H1 (cell line): ENCODE measurements around the gene MPPE1. TPM values are rescaled to one million over a fixed set of nuclear protein-coding genes. Genes with fewer than 3 reads are reported as not detected.

ENCODE experiments used
- CTCF ChIA-PET: fragments of 300-600 bp; sonication (Branson Sonifier 250); formaldehyde crosslinking; loops from one replicate; lab custom pipeline; 2021; ENCODE audit not compliant: partially characterized antibody; lab: Charles Lee
- POLR2A ChIA-PET: fragments of 300-600 bp; sonication (Branson Sonifier 250); formaldehyde crosslinking; loops from one replicate; lab custom pipeline; 2021; ENCODE audit warnings: inconsistent platforms; ENCODE audit not compliant: partially characterized antibody; lab: Charles Lee
- DNase-seq, 2 experiments: peaks; one replicate each; pipeline versions ENCODE4 v3.0.0 to v3.0.0-alpha.2; 2010 to 2022; ENCODE audit warnings: low spot score in 2 of 2, low read depth in 1 of 2, mixed read lengths in 1 of 2
- FAIRE-seq: peaks from 2 replicates; lab custom pipeline; 2011; peaks lifted over from hg19 to GRCh38; lab: Jason Lieb, UNC
- H2AFZ ChIP-seq: 2 replicates; pipeline ENCODE4 v1.8.1; 2012; ENCODE audit warnings: low read length, inconsistent platforms
- H2AK5ac ChIP-seq: 2 replicates; pipeline ENCODE4 v1.6.1; 2013; ENCODE audit warnings: low read depth, low read length
- H2BK120ac ChIP-seq: replicated peaks from 2 replicates; pipeline ENCODE3; 2013; ENCODE audit warnings: low read depth, low read length, inconsistent platforms
- H2BK12ac ChIP-seq: 2 replicates; pipeline ENCODE4 v1.6.1; 2013; ENCODE audit warnings: low read depth, low read length
- H2BK15ac ChIP-seq: 2 replicates; pipeline ENCODE4 v1.6.1; 2013; ENCODE audit warnings: low read length
- H2BK20ac ChIP-seq: 2 replicates; pipeline ENCODE4 v1.6.1; 2013; ENCODE audit warnings: low read length
- H2BK5ac ChIP-seq: 2 replicates; pipeline ENCODE4 v1.6.1; 2013; ENCODE audit warnings: low read depth, low read length
- H3K14ac ChIP-seq: 2 replicates; pipeline ENCODE4 v1.6.1; 2013; ENCODE audit warnings: inconsistent platforms; ENCODE audit not compliant: insufficient read length
- H3K18ac ChIP-seq: 2 replicates; pipeline ENCODE4 v1.6.1; 2013; ENCODE audit warnings: low read length; ENCODE audit errors: extremely low read depth
- H3K23ac ChIP-seq: 2 replicates; pipeline ENCODE4 v1.6.1; 2013; ENCODE audit warnings: inconsistent platforms; ENCODE audit not compliant: insufficient read length
- H3K23me2 ChIP-seq: 2 replicates; pipeline ENCODE4 v1.6.1; 2013; ENCODE audit warnings: low read depth, low read length
- H3K27ac ChIP-seq: 2 replicates; pipeline ENCODE4 v1.6.1; 2011; ENCODE audit warnings: low read depth, low read length, inconsistent platforms
- H3K27me3 ChIP-seq, 4 experiments: replicated peaks in 1 of 4; 1 replicate in 1 of 4; 2 replicates in 3 of 4; pipeline versions ENCODE4 v1.6.1 to v1.8.1; 2011 to 2013; ENCODE audit warnings: low read length in 3 of 4, mild to moderate bottlenecking in 3 of 4, inconsistent platforms in 2 of 4, mixed read lengths in 2 of 4, moderate library complexity in 1 of 4; ENCODE audit not compliant: control insufficient read depth in 3 of 4, insufficient read depth in 3 of 4; ENCODE audit errors: extremely low read depth in 1 of 4
- H3K36me3 ChIP-seq, 4 experiments: 2 replicates each; pipeline versions ENCODE4 v1.6.1 to v1.8.1; 2011 to 2013; ENCODE audit warnings: mild to moderate bottlenecking in 4 of 4, low read length in 3 of 4, moderate library complexity in 2 of 4, control low read depth in 1 of 4, inconsistent platforms in 1 of 4; ENCODE audit not compliant: insufficient read depth in 4 of 4, control insufficient read depth in 2 of 4
- H3K4ac ChIP-seq: replicated peaks from 2 replicates; pipeline ENCODE3; 2013; ENCODE audit warnings: low read length, low read depth, mixed read lengths, inconsistent platforms; ENCODE audit not compliant: insufficient read length
- H3K4me1 ChIP-seq, 4 experiments: replicated peaks in 1 of 4; 1 replicate in 1 of 4; 2 replicates in 3 of 4; pipeline versions ENCODE4 v1.6.1 to v1.8.1; 2011 to 2013; ENCODE audit warnings: low read length in 3 of 4, inconsistent platforms in 2 of 4, mixed read lengths in 1 of 4; ENCODE audit not compliant: insufficient read depth in 4 of 4, control insufficient read depth in 3 of 4
- H3K4me2 ChIP-seq, 2 experiments: 2 replicates each; pipeline versions ENCODE4 v1.6.1 to v1.8.1; 2011 to 2013; ENCODE audit warnings: low read depth in 2 of 2, low read length in 2 of 2, control low read depth in 1 of 2, inconsistent platforms in 1 of 2, mild to moderate bottlenecking in 1 of 2; ENCODE audit not compliant: insufficient read depth in 1 of 2
- H3K4me3 ChIP-seq, 4 experiments: fragments of 200-600, 300-600 bp in 1 of 4; sonication (generic), shearing (Covaris generic), sonication (Bioruptor Twin) in 1 of 4; 2 replicates each; pipeline versions ENCODE4 v1.5.1 to v1.8.1; 2011 to 2016; ENCODE audit warnings: low read length in 4 of 4, low read depth in 3 of 4, control low read depth in 2 of 4, inconsistent platforms in 2 of 4, mild to moderate bottlenecking in 2 of 4, mixed read lengths in 1 of 4, moderate library complexity in 1 of 4; ENCODE audit not compliant: insufficient read depth in 2 of 4; ENCODE audit errors: extremely low read depth in 1 of 4
- H3K56ac ChIP-seq: replicated peaks from 2 replicates; pipeline ENCODE3; 2013; ENCODE audit warnings: low read depth, mild to moderate bottlenecking, mixed read lengths, low read length, inconsistent platforms; ENCODE audit not compliant: insufficient read length
- H3K79me1 ChIP-seq: 2 replicates; pipeline ENCODE4 v1.6.1; 2013; ENCODE audit warnings: low read depth, low read length, control low read depth
- H3K79me2 ChIP-seq, 2 experiments: 2 replicates each; pipeline versions ENCODE4 v1.6.1 to v1.8.1; 2012 to 2013; ENCODE audit warnings: low read length in 2 of 2, mild to moderate bottlenecking in 2 of 2, inconsistent platforms in 1 of 2; ENCODE audit not compliant: insufficient read depth in 2 of 2, control insufficient read depth in 1 of 2
- H3K9ac ChIP-seq, 4 experiments: replicated peaks in 1 of 4; 1 replicate in 1 of 4; 2 replicates in 3 of 4; pipeline versions ENCODE4 v1.6.1 to v1.8.1; 2011 to 2013; ENCODE audit warnings: low read depth in 3 of 4, low read length in 3 of 4, control low read depth in 2 of 4, mild to moderate bottlenecking in 2 of 4, moderate library complexity in 2 of 4, inconsistent platforms in 1 of 4; ENCODE audit errors: extremely low read depth in 1 of 4
- H3K9me3 ChIP-seq, 2 experiments: 2 replicates each; pipeline versions ENCODE4 v1.6.1 to v1.8.1; 2012 to 2013; ENCODE audit warnings: mild to moderate bottlenecking in 2 of 2, moderate library complexity in 2 of 2, control low read depth in 1 of 2, inconsistent platforms in 1 of 2, low read depth in 1 of 2, low read length in 1 of 2, mixed read lengths in 1 of 2; ENCODE audit not compliant: insufficient read depth in 2 of 2
- H4K20me1 ChIP-seq, 2 experiments: replicated peaks in 1 of 2; 2 replicates each; pipeline versions ENCODE3 to v1.8.1; 2011 to 2013; ENCODE audit warnings: inconsistent platforms in 2 of 2, low read length in 2 of 2, mild to moderate bottlenecking in 1 of 2; ENCODE audit not compliant: insufficient read depth in 2 of 2, control insufficient read depth in 1 of 2
- H4K5ac ChIP-seq: 2 replicates; pipeline ENCODE4 v1.6.1; 2013; ENCODE audit warnings: low read length, low read depth, mixed read lengths, inconsistent platforms; ENCODE audit not compliant: insufficient read length
- H4K8ac ChIP-seq: 2 replicates; pipeline ENCODE4 v1.8.0; 2013; ENCODE audit warnings: mild to moderate bottlenecking, moderate library complexity, low read length, inconsistent platforms; ENCODE audit not compliant: insufficient read depth; ENCODE audit errors: extremely low read depth
- H4K91ac ChIP-seq: replicated peaks from 2 replicates; pipeline ENCODE3; 2013; ENCODE audit warnings: low read length, mixed read lengths, inconsistent platforms; ENCODE audit not compliant: insufficient read length
- BACH1 ChIP-seq: IDR thresholded peaks from 2 replicates; pipeline ENCODE4 v1.6.1; 2012; ENCODE audit warnings: low read length, improper control_type of control experiment
- CBX5 ChIP-seq: fragments of 300-800, 300-1000 bp; sonication (generic); IDR thresholded peaks from 2 replicates; pipeline ENCODE4 v1.7.1; 2016; ENCODE audit warnings: antibody characterized with exemption, low read length, low read depth
- CEBPB ChIP-seq: IDR thresholded peaks from 2 replicates; pipeline ENCODE4 v1.6.1; 2012; ENCODE audit warnings: low read depth, low read length
- EGR1 ChIP-seq: IDR thresholded peaks from 2 replicates; pipeline ENCODE4 v1.6.1; 2011; ENCODE audit warnings: low read depth, low read length, borderline replicate concordance
- FOSL1 ChIP-seq: IDR thresholded peaks from 2 replicates; pipeline ENCODE4 v1.6.1; 2011; ENCODE audit warnings: mild to moderate bottlenecking, low read depth, low read length, moderate library complexity; ENCODE audit not compliant: insufficient read depth
- JUND ChIP-seq: IDR thresholded peaks from 2 replicates; pipeline ENCODE4 v1.6.1; 2011; ENCODE audit warnings: mild to moderate bottlenecking, improper control_type of control experiment, low read length
- MAFK ChIP-seq: IDR thresholded peaks from 2 replicates; pipeline ENCODE4 v1.6.1; 2012; ENCODE audit warnings: low read depth, mild to moderate bottlenecking, improper control_type of control experiment, low read length
- MAX ChIP-seq: IDR thresholded peaks from 2 replicates; pipeline ENCODE4 v1.6.1; 2012; ENCODE audit warnings: inconsistent platforms
- SP1 ChIP-seq: IDR thresholded peaks from 2 replicates; pipeline ENCODE4 v1.6.1; 2011; ENCODE audit warnings: low read depth, low read length
- WGBS, 2 experiments: shearing (Covaris generic) in 1 of 2; methylation state at CpG; one replicate each; pipeline versions ENCODE4 v1.1.6 to v1.1.7; 2013 to 2015; ENCODE audit warnings: low lambda C conversion rate in 2 of 2, mixed read lengths in 2 of 2, inconsistent platforms in 1 of 2, low coverage in 1 of 2, missing lambda C conversion rate in 1 of 2; ENCODE audit not compliant: insufficient replicate concordance in 2 of 2, insufficient coverage in 1 of 2, insufficient read length in 1 of 2; ENCODE audit errors: extremely low coverage in 1 of 2, missing lambda C conversion rate in 1 of 2; 5-methylcytosine and 5-hydroxymethylcytosine counted together
- polyA plus RNA-seq, 7 experiments: library from polyadenylated mRNA; depleted of rRNA in 3 of 7; stranded (reverse) in 5 of 7; unstranded in 2 of 7; fragments of >200 nt in 5 of 7; fragments of 200-250 nt in 2 of 7; gene quantifications; 1 replicate in 5 of 7; 2 replicates in 1 of 7; 4 replicates in 1 of 7; pipeline versions ENCODE4 v1.2.1 to v1.2.3, GENCODE V29; 2011 to 2013; ENCODE audit warnings: missing spikeins in 2 of 7, mixed read lengths in 2 of 7
- total RNA-seq: library from RNA; stranded (reverse); fragmentation: NEBNext Ultra II Directional; extraction: Animal tissue kit (Norgen Biotek cat#: 25700); gene quantifications from 2 replicates; pipeline ENCODE4 v1.2.1, GENCODE V29; 2021

MPPE1 gene
- total and polyA plus RNA-seq, 2 of the 8 experiments (the other 6 are each of a cell fraction or from before 2014, with no cell fraction given) = 13.7 to 20.9 TPM

DNA sequence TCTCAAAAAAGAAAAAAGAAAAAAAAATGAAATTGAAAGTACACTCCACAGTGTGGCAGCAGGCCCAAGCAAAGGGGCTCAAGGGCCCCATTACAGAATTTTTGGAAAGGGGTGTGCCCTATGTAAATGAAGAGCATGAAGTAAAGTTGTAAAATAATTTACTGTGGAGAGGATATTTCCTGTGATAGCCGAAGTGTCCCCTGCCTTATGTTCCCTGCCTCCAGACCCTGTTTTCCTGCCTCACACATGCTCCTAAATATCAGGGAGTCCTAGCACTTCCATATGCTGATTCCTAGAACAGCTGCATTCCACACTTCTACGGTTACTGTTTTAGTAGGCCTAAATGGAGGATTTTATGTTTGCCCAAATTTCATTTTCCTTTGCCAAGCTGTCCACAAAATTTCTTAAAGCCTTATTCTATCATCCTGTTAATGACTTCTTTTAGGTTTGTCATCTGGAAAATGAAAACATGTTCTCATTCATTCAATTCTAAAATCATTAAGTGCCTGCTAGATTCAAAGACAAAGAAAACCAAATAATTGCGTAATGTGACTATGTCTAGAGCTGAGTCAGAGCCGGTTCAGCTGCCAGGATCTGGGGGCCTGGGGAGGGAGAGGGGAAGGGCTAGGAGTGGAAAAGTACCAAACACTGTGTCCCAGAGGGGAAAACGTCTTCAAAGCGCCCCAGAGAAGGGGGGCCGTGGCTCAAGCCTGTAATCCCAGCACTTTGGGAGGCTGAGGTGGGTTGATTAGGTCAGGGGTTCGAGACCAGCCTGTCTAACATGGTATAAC, 47.3 kb upstream of the MPPE1 start:
- Histone ChIP-seq H3K4me3 (no peak overlapping the region), H3K9me3 (peaks cover 0 to 7% of the 10 kb centered on the region in 2 experiments; a peak in 1 of 4 replicates), H2BK15ac (no peak overlapping the region), H3K18ac (no peak overlapping the region)
- no peak for FAIRE-seq
- peak; percentile 69 for TF ChIP-seq JUND
- no peak for TF ChIP-seq FOSL1
- TF ChIP-seq BACH1 = peak; percentile 96
- TF ChIP-seq MAFK = peak; percentile 70; the same call in 1 of the 2 replicates
- peak; percentile 98 for TF ChIP-seq CEBPB
- TF ChIP-seq EGR1 = peak; percentile 44; the same call in 1 of the 2 replicates
- TF ChIP-seq SP1 = peak; percentile 70
- TF ChIP-seq CBX5 = no peak
- no peak for TF ChIP-seq MAX
- TF ChIP-seq, all 59 proteins: peak for 6
- Histone ChIP-seq H4K5ac (no peak overlapping the region), H4K91ac (no peak overlapping the region), H3K4me2 (no peak overlapping the region), H3K23ac (no peak overlapping the region), H3K4ac (no peak overlapping the region), H3K23me2 (no peaks in the 10 kb centered on the region), H3K79me1 (no peaks in the 10 kb centered on the region), H3K14ac (no peak overlapping the region), H3K4me1 (peaks cover 0 to 9% (median 5%) of the 10 kb centered on the region in 4 experiments; a peak in 5 of 7 replicates), H4K20me1 (no peaks in the 10 kb centered on the region), H3K9ac (no peak overlapping the region), H2BK20ac (peak overlapping the region; percentile 86), H3K56ac (no peak overlapping the region), H3K36me3 (no peaks in the 10 kb centered on the region), H2BK120ac (no peak overlapping the region), H3K79me2 (no peaks in the 10 kb centered on the region), H3K27me3 (no peaks in the 10 kb centered on the region), H2BK5ac (no peak overlapping the region; the same call in 1 of the 2 replicates), H3K27ac (0 out of 2 replicates have a peak overlapping the region, but pooled peaks have one; percentile 32), H2AFZ (peak overlapping the region; percentile 73; the same call in 1 of the 2 replicates), H4K8ac (no peak overlapping the region), H2BK12ac (0 out of 2 replicates have a peak overlapping the region, but pooled peaks have one; percentile 5), H2AK5ac (no peak overlapping the region)
- WGBS, 2 experiments = 63% methylated on average over 8 of the region's 8 CpGs; no CpG with 5 or more reads in 1 of the 2 experiments
- POLR2A ChIA-PET = interaction anchor here (0.8 to 4.7 kb wide), 5 partner anchors 8 to 39 kb away, joined by 3 to 27 read pairs (median 5); partner anchors contain the start of gene IMPA2
- CTCF ChIA-PET = interaction anchor here (0.7 to 22.3 kb wide), 6 partner anchors 18 to 1325 kb away, joined by 3 to 471 read pairs (median 4); no protein-coding TSS in a partner anchor
- DNase-seq = no peak
